IMR-90 (cell line): ENCODE measurements around the gene MAML3. TPM values are rescaled to one million over a fixed set of nuclear protein-coding genes. Genes with fewer than 3 reads are reported as not detected.

Experiments
- ATAC-seq: fragments of 200-7000 bp; cut with Tn5 transposase; 2 replicates; pipeline ENCODE4 v1.9.1; 2020; ENCODE audit warnings: low read depth, mild to moderate bottlenecking, moderate library complexity
- BruUV-seq: library from RNA; stranded (reverse); fragments of 400-500 nt; replicated peaks from 2 replicates; lab custom pipeline; 2021; lab: Mats Ljungman, UMichigan
- CTCF ChIA-PET: fragments of 300-600 bp; formaldehyde crosslinking; extraction: SDS; loops from one replicate; lab custom pipeline; 2021; ENCODE audit warnings: antibody characterized with exemption; lab: Yijun Ruan, JAX
- POLR2A ChIA-PET: fragments of 300-600 bp; sonication (Branson Sonifier 250); formaldehyde crosslinking; loops from one replicate; lab custom pipeline; 2022; ENCODE audit warnings: antibody characterized with exemption; ENCODE audit not compliant: unreplicated experiment; lab: Charles Lee
- DNase-seq: peaks from one replicate; pipeline ENCODE4 v3.0.0; 2013
- H2AFZ ChIP-seq: replicated peaks from 2 replicates; pipeline ENCODE3; 2013; ENCODE audit warnings: low read length, mild to moderate bottlenecking; ENCODE audit not compliant: poor library complexity
- H2AK5ac ChIP-seq: 2 replicates; pipeline ENCODE4 v1.6.1; 2013; ENCODE audit warnings: low read depth, low read length, inconsistent platforms
- H2AK9ac ChIP-seq: replicated peaks from 2 replicates; pipeline ENCODE3; 2013; ENCODE audit warnings: mild to moderate bottlenecking, low read depth, low read length, moderate library complexity; ENCODE audit not compliant: poor library complexity
- H2BK120ac ChIP-seq: 2 replicates; pipeline ENCODE4 v1.6.1; 2013; ENCODE audit warnings: low read depth, low read length, inconsistent platforms
- H2BK15ac ChIP-seq: 3 replicates; pipeline ENCODE4 v1.6.1; 2013; ENCODE audit warnings: low read depth, low read length, inconsistent platforms
- H2BK20ac ChIP-seq: 2 replicates; pipeline ENCODE4 v1.6.1; 2013; ENCODE audit warnings: low read depth, mild to moderate bottlenecking, inconsistent platforms, low read length, moderate library complexity
- H2BK5ac ChIP-seq: 2 replicates; pipeline ENCODE4 v1.6.1; 2013; ENCODE audit warnings: mild to moderate bottlenecking, low read depth, low read length, inconsistent platforms; ENCODE audit not compliant: poor library complexity, severe bottlenecking
- H3K14ac ChIP-seq: replicated peaks from 2 replicates; pipeline ENCODE4 v1.6.1; 2013; ENCODE audit warnings: low read depth, low read length, inconsistent platforms
- H3K18ac ChIP-seq: 2 replicates; pipeline ENCODE4 v1.6.1; 2013; ENCODE audit warnings: low read depth, low read length, control low read depth
- H3K23ac ChIP-seq: 2 replicates; pipeline ENCODE4 v1.6.1; 2013; ENCODE audit warnings: low read depth, low read length, inconsistent platforms
- H3K27ac ChIP-seq: 2 replicates; pipeline ENCODE4 v1.5.1; 2013; ENCODE audit warnings: mild to moderate bottlenecking, control low read depth, low read length; ENCODE audit not compliant: insufficient read depth
- H3K27me3 ChIP-seq: 2 replicates; pipeline ENCODE4 v1.6.1; 2013; ENCODE audit warnings: low read length; ENCODE audit not compliant: control insufficient read depth, insufficient read depth
- H3K36me3 ChIP-seq: 2 replicates; pipeline ENCODE4 v1.6.1; 2013; ENCODE audit warnings: low read length, mixed read lengths; ENCODE audit not compliant: control insufficient read depth, insufficient read depth
- H3K4ac ChIP-seq: 2 replicates; pipeline ENCODE4 v1.6.1; 2013; ENCODE audit warnings: low read depth, low read length, inconsistent platforms
- H3K4me1 ChIP-seq: 2 replicates; pipeline ENCODE4 v1.6.1; 2013; ENCODE audit warnings: low read length, mixed read lengths; ENCODE audit not compliant: control insufficient read depth, insufficient read depth
- H3K4me2 ChIP-seq: 2 replicates; pipeline ENCODE4 v1.6.1; 2013; ENCODE audit warnings: low read depth, mild to moderate bottlenecking, control low read depth, low read length, moderate library complexity
- H3K4me3 ChIP-seq: 2 replicates; pipeline ENCODE4 v1.5.1; 2013; ENCODE audit warnings: low read depth, mild to moderate bottlenecking, control low read depth, low read length, moderate library complexity; ENCODE audit not compliant: insufficient read depth
- H3K56ac ChIP-seq: 2 replicates; pipeline ENCODE4 v1.6.1; 2013; ENCODE audit warnings: low read length, inconsistent platforms; ENCODE audit not compliant: insufficient read depth; ENCODE audit errors: extremely low read depth
- H3K79me1 ChIP-seq, 2 experiments: 2 replicates each; pipeline ENCODE4 v1.6.1; 2013; ENCODE audit warnings: low read length in 2 of 2, inconsistent platforms in 1 of 2, low read depth in 1 of 2
- H3K9ac ChIP-seq: 2 replicates; pipeline ENCODE4 v1.6.1; 2013; ENCODE audit warnings: low read depth, low read length, control low read depth
- H3K9me1 ChIP-seq: 2 replicates; pipeline ENCODE4 v1.6.1; 2013; ENCODE audit warnings: low read length, inconsistent platforms; ENCODE audit not compliant: insufficient read depth
- H3K9me3 ChIP-seq: 2 replicates; pipeline ENCODE4 v1.6.1; 2013; ENCODE audit warnings: low read length; ENCODE audit not compliant: control insufficient read depth, insufficient read depth
- H4K20me1 ChIP-seq: 2 replicates; pipeline ENCODE4 v1.6.1; 2013; ENCODE audit warnings: low read length, inconsistent platforms; ENCODE audit not compliant: insufficient read depth
- H4K5ac ChIP-seq: 2 replicates; pipeline ENCODE4 v1.6.1; 2013; ENCODE audit warnings: mild to moderate bottlenecking, low read depth, low read length, control low read depth
- H4K8ac ChIP-seq, 2 experiments: 2 replicates each; pipeline ENCODE4 v1.6.1; 2013; ENCODE audit warnings: low read depth in 2 of 2, low read length in 2 of 2, control low read depth in 1 of 2, inconsistent platforms in 1 of 2
- H4K91ac ChIP-seq: 2 replicates; pipeline ENCODE4 v1.6.1; 2013; ENCODE audit warnings: low read depth, low read length, inconsistent platforms; ENCODE audit not compliant: insufficient read depth
- BHLHE40 ChIP-seq: fragments of 150-350 bp; IDR thresholded peaks from 2 replicates; pipeline ENCODE4 v1.6.1; 2016; ENCODE audit warnings: mild to moderate bottlenecking, low read depth, low read length
- FOS ChIP-seq: fragments of 150-350 bp; IDR thresholded peaks from 2 replicates; pipeline ENCODE4 v1.6.1; 2016; ENCODE audit warnings: low read depth, low read length
- MAFK ChIP-seq: IDR thresholded peaks from 2 replicates; pipeline ENCODE4 v1.6.1; 2012; ENCODE audit warnings: low read depth, low read length, improper control_type of control experiment
- MAZ ChIP-seq: IDR thresholded peaks from 2 replicates; pipeline ENCODE4 v1.6.1; 2012; ENCODE audit warnings: low read depth, mild to moderate bottlenecking, low read length, improper control_type of control experiment, moderate library complexity, borderline replicate concordance
- MXI1 ChIP-seq: IDR thresholded peaks from 2 replicates; pipeline ENCODE4 v1.6.1; 2012; ENCODE audit warnings: low read depth, mild to moderate bottlenecking, low read length, moderate library complexity, borderline replicate concordance
- NFE2L2 ChIP-seq: fragments of 150-350 bp; IDR thresholded peaks from 2 replicates; pipeline ENCODE4 v1.6.1; 2016; ENCODE audit warnings: low read depth, mild to moderate bottlenecking, low read length
- RAD21 ChIP-seq: IDR thresholded peaks from 2 replicates; pipeline ENCODE4 v1.6.1; 2012; ENCODE audit warnings: low read length, improper control_type of control experiment
- RCOR1 ChIP-seq: IDR thresholded peaks from 2 replicates; pipeline ENCODE4 v1.6.1; 2012; ENCODE audit warnings: mild to moderate bottlenecking, low read length, improper control_type of control experiment; ENCODE audit not compliant: insufficient replicate concordance
- RFX5 ChIP-seq: IDR thresholded peaks from 2 replicates; pipeline ENCODE4 v1.8.0; 2012; ENCODE audit warnings: low read depth, mild to moderate bottlenecking, low read length, moderate library complexity
- WGBS, 2 experiments: methylation state at CpG; one replicate each; pipeline versions ENCODE4 v1.1.5 to v1.1.7; 2013; ENCODE audit warnings: missing lambda C conversion rate in 2 of 2; ENCODE audit not compliant: insufficient read length in 1 of 2; ENCODE audit errors: extremely low coverage in 2 of 2; 5-methylcytosine and 5-hydroxymethylcytosine counted together
- dilution Hi-C: fragments of 300-500 bp; cut with HindIII; formaldehyde crosslinking; loops from one replicate; pipeline ENCODE4 v1.14.3; 2018; ENCODE audit warnings: low sequenced_read_pairs; ENCODE audit not compliant: unreplicated experiment
- in situ Hi-C: fragments of 300-500 bp; cut with MboI; formaldehyde crosslinking; loops from 3 replicates; pipeline ENCODE4 v1.14.3; 2019; ENCODE audit warnings: low sequenced_read_pairs, inconsistent platforms, mixed read lengths
- intact Hi-C: fragments of 100-400 bp; cut with micrococcal nuclease; formaldehyde crosslinking; loops from 2 replicates; pipeline ENCODE4 v1.10.0; 2022
- polyA plus RNA-seq, 3 experiments: library from polyadenylated mRNA; depleted of rRNA; stranded (reverse); fragments of >200 nt; gene quantifications; 2 replicates each; pipeline ENCODE4 v1.2.3, GENCODE V29; 2012; ENCODE audit warnings: low replicate concordance in 1 of 3
- total RNA-seq: library from RNA; depleted of rRNA; stranded (reverse); fragments of >200 nt; gene quantifications from 2 replicates; pipeline ENCODE4 v1.2.3, GENCODE V29; 2012
- TF ChIP-seq, protein P1 (sequence below): conservative IDR thresholded peaks from 2 replicates; pipeline ENCODE4 v1.5.1; 2012; ENCODE audit warnings: mild to moderate bottlenecking, low read depth, low read length, improper control_type of control experiment

Gene MAML3
- total and polyA plus RNA-seq, 2 of the 4 experiments (the other 2 are of a cell fraction), result 0.90 to 1.7 TPM

- no peak for TF ChIP-seq RFX5
- no peak for TF ChIP-seq RCOR1
These were observed 288.4 kb downstream of the MAML3 start (continued) for GRCh38 chr4:139865537-139865936.

- Histone ChIP-seq H2BK20ac (no peak overlapping the region), H4K20me1 (no peaks in the 10 kb centered on the region), H3K36me3 (no peaks in the 10 kb centered on the region), H3K23ac (no peak overlapping the region), H3K56ac (no peak overlapping the region), H3K27ac (no peak overlapping the region), H3K4ac (no peak overlapping the region), H3K27me3 (no peaks in the 10 kb centered on the region), H2AK9ac (no peak overlapping the region), H2BK120ac (no peak overlapping the region), H3K79me1 (no peaks in the 10 kb centered on the region; a peak in 1 of 4 replicates), H2AK5ac (no peak overlapping the region), H3K4me3 (no peak overlapping the region), H3K18ac (no peak overlapping the region), H2BK5ac (no peak overlapping the region), H3K4me2 (no peak overlapping the region), H4K91ac (no peak overlapping the region), H4K8ac (no peak overlapping the region), H3K9ac (no peak overlapping the region), H3K4me1 (peaks cover 3% of the 10 kb centered on the region; the same call in 1 of the 2 replicates), H4K5ac (no peak overlapping the region), H2BK15ac (no peak overlapping the region), H2AFZ (no peak overlapping the region), H3K9me3 (no peaks in the 10 kb centered on the region), H3K14ac (no peak overlapping the region), H3K9me1 (no peaks in the 10 kb centered on the region; the same call in 1 of the 2 replicates)
- POLR2A ChIA-PET, result no interaction called here
- in situ Hi-C loops, result no loop called here
- CTCF ChIA-PET, result no interaction called here
- dilution Hi-C loops, result no loop called here
- intact Hi-C loops, result no loop called here
- no peak for DNase-seq
- TF ChIP-seq MXI1 (no peak), FOS (no peak), BHLHE40 (no peak), RAD21 (no peak), NFE2L2 (no peak), RCOR1 (no peak), MAZ (no peak), MAFK (no peak)
- TF ChIP-seq, protein P1, sequence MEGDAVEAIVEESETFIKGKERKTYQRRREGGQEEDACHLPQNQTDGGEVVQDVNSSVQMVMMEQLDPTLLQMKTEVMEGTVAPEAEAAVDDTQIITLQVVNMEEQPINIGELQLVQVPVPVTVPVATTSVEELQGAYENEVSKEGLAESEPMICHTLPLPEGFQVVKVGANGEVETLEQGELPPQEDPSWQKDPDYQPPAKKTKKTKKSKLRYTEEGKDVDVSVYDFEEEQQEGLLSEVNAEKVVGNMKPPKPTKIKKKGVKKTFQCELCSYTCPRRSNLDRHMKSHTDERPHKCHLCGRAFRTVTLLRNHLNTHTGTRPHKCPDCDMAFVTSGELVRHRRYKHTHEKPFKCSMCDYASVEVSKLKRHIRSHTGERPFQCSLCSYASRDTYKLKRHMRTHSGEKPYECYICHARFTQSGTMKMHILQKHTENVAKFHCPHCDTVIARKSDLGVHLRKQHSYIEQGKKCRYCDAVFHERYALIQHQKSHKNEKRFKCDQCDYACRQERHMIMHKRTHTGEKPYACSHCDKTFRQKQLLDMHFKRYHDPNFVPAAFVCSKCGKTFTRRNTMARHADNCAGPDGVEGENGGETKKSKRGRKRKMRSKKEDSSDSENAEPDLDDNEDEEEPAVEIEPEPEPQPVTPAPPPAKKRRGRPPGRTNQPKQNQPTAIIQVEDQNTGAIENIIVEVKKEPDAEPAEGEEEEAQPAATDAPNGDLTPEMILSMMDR, result no peak
- no TSS peak for BruUV-seq
- WGBS, 2 experiments, result no CpG with 5 or more reads among the region's 3 CpGs
- ATAC-seq, result no peak
These were observed 290.5 kb downstream of the MAML3 start for GRCh38 chr4:139863531-139863930.
